Measurements from ENCODE around the gene IGDCC3.
"Not testable (repeated sequence)": the region's sequence is repeated elsewhere in the genome, so short reads cannot be mapped to it uniquely, and the experiment has no call there.

The IGDCC3 gene

DNA sequence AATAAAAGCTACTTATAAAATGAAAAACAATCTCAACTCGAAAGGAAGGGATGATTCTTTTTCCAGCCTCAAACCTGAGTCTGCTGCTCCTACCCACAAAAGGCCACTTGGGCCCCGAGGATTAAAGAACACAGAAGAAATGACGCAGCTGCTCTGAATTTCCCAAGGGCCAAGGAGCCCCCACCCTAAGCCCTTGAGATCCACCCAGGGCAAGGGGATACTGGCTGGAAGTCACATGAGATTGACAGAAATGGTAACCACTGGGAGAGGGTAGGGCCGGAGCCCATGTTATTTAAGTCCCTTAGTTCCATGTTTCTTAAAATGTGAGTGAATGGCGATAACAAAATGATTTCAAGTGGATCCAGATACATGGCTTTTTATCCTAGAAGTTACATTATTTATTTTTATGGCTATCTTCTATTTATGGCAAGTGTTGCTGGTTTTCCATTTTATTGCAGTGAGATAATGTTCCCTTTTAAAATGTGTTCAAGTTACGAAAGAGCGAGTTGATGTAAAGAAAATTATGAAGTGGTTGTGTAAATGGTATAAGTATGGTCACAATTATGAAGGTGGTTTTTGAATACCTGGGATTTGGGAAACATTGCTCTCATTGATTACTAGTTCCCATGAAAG, 28.1 kb upstream of the IGDCC3 start:
- no peak for DNase-seq

- no peak for DNase-seq
These were observed 26.5 kb upstream of the IGDCC3 start for GRCh38 chr15:65404186-65404872.

GRCh38 chr15:65402961-65403360, 25.2 kb upstream of the IGDCC3 start:
- DNase-seq = no peak

GRCh38 chr15:65401611-65402240, 23.9 kb upstream of the IGDCC3 start:
- no peak for DNase-seq

DNA sequence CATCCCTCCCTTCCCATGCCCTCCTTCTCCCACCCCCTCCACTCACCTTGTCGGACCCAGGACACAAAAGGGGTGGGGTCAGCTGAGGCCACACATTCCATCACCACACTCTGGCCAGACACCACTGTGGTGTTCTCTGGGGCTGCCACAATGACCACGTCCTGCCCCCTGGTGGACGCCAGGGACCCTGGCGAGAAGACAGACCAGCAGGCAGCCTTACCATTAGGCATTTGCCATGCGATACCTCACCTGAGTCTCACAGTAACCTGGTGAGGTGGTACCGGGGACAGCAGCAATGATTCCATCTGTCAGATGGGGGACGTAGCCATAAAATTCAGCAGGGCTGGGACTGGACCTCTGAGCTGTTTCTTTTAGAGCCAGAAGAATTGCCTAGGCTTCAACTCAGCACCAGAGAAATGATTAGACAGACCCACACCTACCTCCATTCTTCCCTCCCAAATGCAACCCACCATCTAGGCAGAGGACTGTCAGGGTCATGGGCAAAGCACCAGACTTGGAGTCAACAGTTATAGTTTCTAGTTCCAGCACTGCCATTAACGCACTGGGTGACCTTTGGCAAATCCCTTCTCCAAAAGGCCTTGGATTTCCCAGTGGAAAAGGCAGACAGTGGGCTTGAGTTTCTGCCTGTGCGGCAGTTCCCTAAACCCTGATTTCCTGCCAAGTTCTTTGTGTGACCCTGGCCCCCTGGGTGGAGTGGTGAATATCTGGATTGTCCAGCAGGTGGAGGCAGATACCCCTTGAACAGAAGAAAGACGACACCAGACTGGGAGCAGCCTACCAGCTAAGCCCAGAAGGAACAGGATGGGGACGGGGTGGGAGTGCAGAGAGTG, 23.2 kb upstream of the IGDCC3 start:
- peak; percentile 53 to 93 (median 83) for DNase-seq

DNA sequence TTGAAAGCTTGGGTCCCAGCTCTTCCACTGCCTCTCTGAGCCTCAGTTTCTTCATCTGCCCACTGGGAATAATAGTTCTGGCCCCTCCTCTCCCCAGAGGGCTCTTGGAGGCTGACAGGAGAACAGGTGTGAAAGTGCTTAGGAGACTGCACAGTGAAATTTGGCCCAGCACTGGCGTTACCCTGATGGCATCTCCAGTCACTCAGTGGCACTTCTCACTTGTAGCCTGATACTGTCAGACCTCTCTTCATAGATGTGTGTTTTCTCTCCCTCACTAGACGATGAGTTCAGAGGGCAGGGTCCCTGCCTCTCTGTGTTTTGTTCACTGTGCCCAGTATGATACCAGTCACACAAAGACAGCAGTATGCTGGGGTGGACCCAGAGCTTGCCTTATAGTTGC, 22.2 kb upstream of the IGDCC3 start:
- no peak for DNase-seq

DNA sequence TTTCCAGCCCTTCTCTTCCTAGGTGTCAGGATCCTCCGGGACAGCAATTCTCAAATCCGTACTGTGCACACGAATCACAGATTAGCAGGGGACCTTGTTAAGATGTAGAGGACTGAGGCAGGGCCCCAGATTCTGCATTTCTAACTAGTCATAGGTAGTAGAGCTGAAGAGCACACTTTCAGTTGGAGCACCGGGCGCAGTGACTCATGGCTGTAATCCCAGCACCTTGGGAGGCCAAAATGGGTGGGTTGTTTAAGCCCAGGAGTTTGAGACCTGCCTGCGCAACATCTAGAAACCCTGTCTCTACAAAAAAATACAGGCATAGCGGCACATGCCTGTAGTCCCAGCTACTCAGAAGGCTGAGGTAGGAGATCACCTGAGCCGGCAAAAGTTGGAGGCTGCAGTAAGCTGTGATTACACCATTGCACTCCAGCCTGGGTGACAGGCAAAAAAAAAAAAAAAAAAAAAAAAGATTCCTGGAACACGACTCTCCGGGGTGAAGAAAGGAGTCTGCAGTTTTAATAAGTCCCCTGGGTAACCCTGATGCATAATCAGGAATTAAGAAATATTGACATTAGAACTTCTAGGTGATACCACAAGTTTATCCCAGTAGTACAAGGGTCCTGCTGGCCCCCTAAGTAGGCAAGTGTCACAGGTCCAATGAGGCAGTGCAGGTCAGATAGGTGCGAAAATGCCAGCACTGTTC, 21.4 kb upstream of the IGDCC3 start:
- no peak for DNase-seq

DNA sequence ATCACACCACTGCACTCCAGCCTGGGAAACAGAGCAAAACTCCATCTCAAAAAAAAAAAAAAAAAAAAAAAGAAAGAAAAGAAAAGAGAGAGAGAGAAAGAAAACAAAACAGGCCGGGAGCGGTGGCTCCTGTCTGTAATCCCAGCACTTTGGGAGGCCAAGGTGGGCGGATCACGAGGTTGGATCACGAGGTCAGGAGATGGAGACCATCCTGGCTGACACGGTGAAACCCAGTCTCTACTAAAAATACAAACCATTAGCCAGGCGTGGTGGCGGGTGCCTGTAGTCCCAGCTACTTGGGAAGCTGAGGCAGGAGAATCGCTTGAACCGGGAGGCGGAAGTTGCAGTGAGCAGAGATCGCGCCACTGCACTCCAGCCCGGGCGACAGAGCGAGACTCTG, 20.7 kb upstream of the IGDCC3 start:
- DNase-seq = not testable (repeated sequence)

DNA sequence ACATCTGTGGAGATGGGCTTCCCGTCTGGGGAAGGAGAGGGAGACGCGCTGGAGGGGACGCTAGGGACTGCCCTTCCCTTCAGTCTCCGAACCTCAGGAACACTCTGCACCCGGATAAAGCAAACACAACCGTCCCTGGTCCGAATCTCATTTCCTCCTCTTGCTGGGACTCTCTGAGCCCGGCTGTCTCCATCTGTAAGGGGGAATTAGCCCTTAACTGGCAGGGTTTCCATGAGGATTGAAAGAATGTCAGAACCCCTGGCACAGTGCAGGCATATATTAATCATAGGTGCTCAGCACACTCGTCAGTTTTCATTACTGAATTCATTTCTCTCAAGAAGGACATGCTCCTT, 19.1 kb upstream of the IGDCC3 start:
- DNase-seq = no peak

GRCh38 chr15:65396283-65396964, 18.6 kb upstream of the IGDCC3 start:
- DNase-seq = no peak

DNA sequence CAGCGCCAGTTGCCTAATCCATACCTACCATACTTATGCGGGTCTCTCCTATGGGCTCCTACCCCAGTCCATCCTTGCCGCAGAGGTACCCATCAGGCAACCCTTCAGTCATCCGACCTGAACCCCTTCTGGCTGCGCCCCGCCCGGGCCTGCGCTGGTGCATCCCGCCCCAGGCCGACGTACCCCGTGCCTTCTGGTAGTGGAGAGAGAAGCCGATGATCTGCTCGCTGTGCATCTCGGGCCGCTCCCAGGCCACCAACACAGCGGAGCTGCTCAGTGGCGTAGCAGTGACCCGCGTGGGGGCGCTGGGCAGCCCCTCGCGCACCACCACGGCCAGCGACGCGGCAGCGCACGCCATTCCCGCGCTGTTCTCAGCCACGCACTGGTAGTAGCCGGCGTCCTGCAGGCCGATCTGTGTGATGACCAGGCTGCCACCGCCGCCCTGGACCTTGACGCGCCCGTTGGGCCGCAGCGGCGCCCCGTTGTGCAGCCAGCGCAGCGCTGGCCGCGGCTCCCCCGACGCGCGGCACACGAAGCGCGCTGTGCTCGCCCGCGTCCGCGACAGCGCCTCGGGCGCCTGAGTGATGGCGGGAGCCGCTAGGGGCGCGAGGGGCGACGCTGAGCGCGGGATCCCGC, 17.9 kb upstream of the IGDCC3 start:
- DNase-seq = no peak

DNA sequence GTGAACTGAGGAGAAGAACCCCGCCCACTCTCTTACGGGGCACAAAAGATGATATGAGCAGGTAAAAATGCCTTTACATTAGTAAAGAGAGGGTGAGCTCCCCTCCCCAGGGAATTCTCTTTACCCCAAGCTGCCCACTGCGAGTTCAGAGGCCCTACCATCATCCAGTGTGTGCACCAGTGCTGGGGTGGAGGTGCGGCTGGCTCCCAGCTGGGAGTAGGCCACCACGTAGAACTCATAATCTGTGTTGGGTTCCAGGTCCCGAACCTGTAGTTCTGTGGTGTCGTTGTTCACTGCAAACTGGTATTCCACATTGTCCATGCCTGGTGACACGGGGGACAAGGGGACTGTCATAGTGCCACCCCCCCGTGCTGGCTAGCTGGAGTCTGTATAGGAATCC, 17.1 kb upstream of the IGDCC3 start:
- DNase-seq = no peak

DNA sequence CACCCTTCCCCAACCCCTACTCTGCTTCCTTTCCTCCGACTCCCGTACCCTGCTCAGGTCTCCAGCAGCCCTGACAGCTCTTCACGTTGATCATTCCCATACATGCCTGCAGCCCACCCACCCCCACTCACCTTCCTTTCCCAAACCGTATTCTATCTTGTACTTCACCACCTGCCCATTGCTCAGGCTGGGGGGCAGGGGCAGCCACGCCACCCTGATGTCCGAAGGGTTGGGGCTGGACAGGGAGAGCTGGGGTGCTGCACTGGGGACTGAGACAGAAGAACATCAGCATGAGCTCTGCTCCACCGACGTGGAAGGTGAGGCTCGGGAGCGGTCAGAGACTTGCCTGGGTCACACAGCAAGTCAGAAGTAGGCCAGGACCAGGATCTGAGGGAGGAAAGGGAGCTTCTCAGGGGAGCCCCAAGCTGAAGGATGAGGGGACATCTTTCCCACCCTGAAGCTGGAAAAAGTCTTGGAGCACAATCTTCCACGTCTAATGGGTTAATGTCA, 16.5 kb upstream of the IGDCC3 start:
- no peak for DNase-seq

DNA sequence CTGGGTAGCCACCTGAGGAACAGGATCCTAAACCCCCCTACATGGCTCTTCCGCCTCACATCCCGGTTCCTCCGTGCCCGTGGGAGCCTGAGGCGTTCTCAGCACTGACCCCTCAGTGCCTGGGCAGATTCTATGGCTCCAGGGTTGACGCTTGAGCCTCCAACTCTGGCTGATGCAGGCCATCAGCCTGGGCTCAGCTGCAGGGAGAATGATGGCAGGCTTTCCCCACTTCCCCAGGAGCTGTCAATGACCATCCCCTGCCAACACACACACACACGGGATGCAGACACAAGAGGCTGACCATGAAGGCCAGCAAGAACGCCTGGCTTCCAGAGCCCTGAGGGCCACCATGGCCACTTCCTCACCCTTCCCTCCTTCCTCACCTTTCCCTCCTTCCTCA, 15.8 kb upstream of the IGDCC3 start:
- DNase-seq = no peak

GRCh38 chr15:65393091-65393490, 15.3 kb upstream of the IGDCC3 start:
- DNase-seq = no peak

DNA sequence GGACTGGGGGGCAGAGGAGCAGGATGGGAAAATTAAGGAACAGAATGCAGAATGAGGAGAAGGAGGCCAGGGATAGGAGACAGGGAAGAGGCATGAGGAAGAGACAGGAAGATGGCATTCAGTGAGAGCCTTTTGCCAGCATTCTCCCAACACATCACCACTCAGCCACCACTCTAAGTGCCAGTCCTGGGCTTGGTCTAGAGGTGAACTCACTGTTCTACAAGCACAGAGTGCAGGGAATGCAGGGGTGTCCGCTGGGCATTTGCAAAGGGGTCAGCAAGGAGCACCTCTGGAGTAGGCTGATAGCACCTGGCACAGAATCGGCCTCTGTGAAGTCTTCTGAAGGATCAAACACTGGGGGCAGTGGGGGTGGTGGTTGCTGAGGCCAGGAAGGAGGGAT, 14.6 kb upstream of the IGDCC3 start:
- no peak for DNase-seq

GRCh38 chr15:65391732-65392131, 13.9 kb upstream of the IGDCC3 start:
- DNase-seq = no peak

DNA sequence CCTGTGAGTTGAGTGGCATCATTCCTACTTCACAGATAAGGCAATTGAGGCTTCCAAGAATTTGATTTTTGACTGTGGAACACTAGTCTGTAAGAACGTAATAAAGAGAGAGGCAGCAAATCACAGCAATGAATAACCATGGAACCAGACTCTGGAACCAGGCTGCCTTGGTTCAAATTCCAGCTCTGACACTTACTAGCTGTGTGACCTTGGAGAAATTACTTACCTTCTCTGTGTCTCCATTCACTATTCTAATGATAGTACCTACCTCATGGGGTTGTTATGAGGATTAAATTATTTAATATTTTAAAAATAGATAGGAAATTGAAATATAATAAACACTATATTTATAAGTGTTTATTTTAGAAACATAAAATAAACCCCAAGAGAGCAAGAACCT, 12.6 kb upstream of the IGDCC3 start:
- no peak for DNase-seq

DNA sequence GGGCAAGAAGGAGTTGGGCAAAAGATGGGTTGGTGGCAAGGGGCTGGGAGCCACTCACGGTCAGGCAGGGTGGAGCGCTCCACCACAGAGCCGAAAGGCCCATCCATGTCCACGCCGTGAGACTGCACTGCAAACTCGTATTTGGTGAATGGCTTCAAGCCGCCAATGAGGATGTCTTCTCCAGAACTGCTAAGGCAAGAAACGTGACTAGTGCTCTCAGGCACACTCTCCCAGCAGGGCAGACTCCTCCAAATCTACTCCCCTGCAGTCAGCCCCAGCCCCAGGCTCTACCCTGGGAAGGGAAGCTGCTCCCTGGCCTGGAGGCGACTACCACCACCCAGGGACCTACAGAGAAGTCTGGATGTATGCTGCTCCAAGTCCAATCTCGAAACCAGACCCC, 11.4 kb upstream of the IGDCC3 start:
- DNase-seq = no peak

DNA sequence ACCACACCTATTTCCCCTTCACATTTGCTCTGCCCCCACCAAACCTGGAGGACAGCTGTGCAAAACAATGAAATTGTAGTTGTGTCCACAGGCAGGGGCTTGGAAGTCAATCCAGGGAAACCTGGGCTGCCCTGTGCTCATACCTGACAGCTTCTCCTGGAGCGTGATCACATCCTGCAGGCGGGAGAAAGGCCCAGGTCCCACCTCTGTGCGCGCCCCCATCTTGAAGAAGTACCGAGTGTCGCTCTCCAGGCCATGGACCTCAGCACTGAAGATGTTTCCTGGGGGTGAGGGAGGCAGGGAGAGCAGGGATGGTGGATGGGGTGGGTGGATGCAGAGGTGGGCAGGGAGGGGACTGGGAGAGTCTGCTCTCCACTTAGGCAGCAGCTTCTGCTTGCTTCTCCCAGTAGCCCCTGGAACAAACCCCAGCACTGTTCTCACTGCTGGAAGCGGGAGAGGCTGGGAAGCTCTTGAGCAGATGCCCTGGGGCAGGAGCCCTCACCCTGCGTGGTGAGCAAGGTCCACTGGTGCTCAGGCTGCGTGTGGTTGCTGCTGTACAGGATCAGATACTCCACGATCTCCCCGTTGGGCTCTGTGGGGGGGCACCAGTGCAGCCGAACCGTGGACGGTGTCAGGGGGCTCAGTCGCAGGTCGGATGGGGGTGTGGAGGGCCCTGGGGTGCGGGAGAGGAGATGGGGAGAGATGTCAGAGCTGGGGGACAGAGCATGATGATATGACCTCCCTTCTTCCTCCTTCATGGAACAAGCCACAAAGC, 10.7 kb upstream of the IGDCC3 start:
- no peak for DNase-seq

GRCh38 chr15:65386886-65387285, 9.1 kb upstream of the IGDCC3 start:
- no peak for DNase-seq
